Fibroblast of lung (primary cell): ENCODE results near the gene STOX2.

Source experiments
- CTCF ChIP-seq, 2 donors: IDR thresholded peaks in 1 of 2; conservative IDR thresholded peaks in 1 of 2; 1 replicate in 1 of 2; 2 replicates in 1 of 2; pipeline ENCODE4 v1.5.1; 2011 to 2012; ENCODE audit warnings: low read length in 2 of 2, control low read depth in 1 of 2, inconsistent platforms in 1 of 2, low read depth in 1 of 2, mild to moderate bottlenecking in 1 of 2
- EZH2 ChIP-seq: IDR thresholded peaks from 2 replicates; pipeline ENCODE4 v1.5.1; 2012; ENCODE audit warnings: low read length, control low read depth, mild to moderate bottlenecking; ENCODE audit errors: missing control alignments

GRCh38 chr4:184014301-184014700 lies 109.2 kb downstream of the STOX2 start:
- TF ChIP-seq CTCF (conservative IDR thresholded peaks at IDR 0.05 in 1 of 2, IDR thresholded peaks at IDR 0.05 in 1 of 2; ENCODE audit: low read depth in 1 of 2, low read length in 2 of 2): no peak
- TF ChIP-seq EZH2: no peak
